A549 (cell line): ENCODE data around the gene GRIA1. TPM values are rescaled to one million over a fixed set of nuclear protein-coding genes. Genes with fewer than 3 reads are reported as not detected.

Experiments
- ATAC-seq, 2 experiments: fragments of 200-7000 bp in 1 of 2; fragments of >200 bp in 1 of 2; cut with Nextera tagmentation in 1 of 2; cut with Tn5 transposase in 1 of 2; 3 replicates each; pipeline versions ENCODE4 v1.8.0 to v1.9.1; 2018 to 2020; ENCODE audit warnings: mild to moderate bottlenecking in 1 of 2, moderate library complexity in 1 of 2
- CTCF ChIA-PET: fragments of 300-600 bp; sonication (Branson Sonifier 250); formaldehyde crosslinking; extraction: SDS; loops from one replicate; lab custom pipeline; 2021; ENCODE audit warnings: antibody characterized with exemption, inconsistent platforms; lab: Yijun Ruan, JAX
- POLR2A ChIA-PET: fragments of 350-600 bp; formaldehyde crosslinking; extraction: SDS; loops from one replicate; lab custom pipeline; 2021; ENCODE audit warnings: antibody characterized with exemption, inconsistent platforms; lab: Yijun Ruan, JAX
- DNase-seq, 2 experiments: peaks; one replicate each; pipeline versions ENCODE4 v3.0.0 to v3.0.0-alpha.2; 2011 to 2016; ENCODE audit warnings: low read depth in 1 of 2, low spot score in 1 of 2
- FAIRE-seq: peaks from 2 replicates; lab custom pipeline; 2011; peaks lifted over from hg19 to GRCh38; lab: Jason Lieb, UNC
- H3K27ac ChIP-seq, 2 experiments: fragments of >200 bp; sonication (Bioruptor Twin); formaldehyde crosslinking; 3 replicates each; pipeline ENCODE4 v1.5.1; 2016 to 2017
- H3K4me1 ChIP-seq: fragments of >200 bp; sonication (Bioruptor Twin); formaldehyde crosslinking; 3 replicates; pipeline ENCODE4 v1.6.1; 2016
- H3K4me2 ChIP-seq: fragments of >200 bp; sonication (Bioruptor Twin); formaldehyde crosslinking; 3 replicates; pipeline ENCODE4 v1.6.1; 2016
- H3K4me3 ChIP-seq: fragments of >200 bp; sonication (Bioruptor Twin); formaldehyde crosslinking; 3 replicates; pipeline ENCODE4 v1.5.1; 2016
- H3K9me3 ChIP-seq: fragments of >200 bp; sonication (Bioruptor Twin); formaldehyde crosslinking; 3 replicates; pipeline ENCODE4 v1.6.1; 2016
- BCL3 ChIP-seq: fragments of >200 bp; sonication (Bioruptor Twin); formaldehyde crosslinking; IDR thresholded peaks from 3 replicates; pipeline ENCODE4 v1.6.1; 2016
- CBX8 ChIP-seq: fragments of 200-600 bp; sonication (generic); IDR thresholded peaks from 2 replicates; pipeline ENCODE4 v1.6.1; 2016
- CHD2 ChIP-seq: fragments of 150-350 bp; IDR thresholded peaks from 2 replicates; pipeline ENCODE4 v1.6.1; 2014; ENCODE audit warnings: low read length; ENCODE audit not compliant: partially characterized antibody
- CHD4 ChIP-seq: fragments of 200-600 bp; sonication (generic); IDR thresholded peaks from 2 replicates; pipeline ENCODE4 v1.6.1; 2016; ENCODE audit warnings: antibody characterized with exemption, mild to moderate bottlenecking, borderline replicate concordance
- EHF ChIP-seq: fragments of 250-450 bp; sonication (Bioruptor Pico); IDR thresholded peaks from 2 replicates; pipeline ENCODE4 v1.5.0; 2020; ENCODE audit warnings: mild to moderate bottlenecking
- FOSL2 ChIP-seq, 2 experiments: fragments of 450-650 bp in 1 of 2; fragments of >200 bp in 1 of 2; sonication (Bioruptor Twin) in 1 of 2; formaldehyde crosslinking; IDR thresholded peaks; 2 replicates each; pipeline versions ENCODE4 v1.5.0 to v1.6.1; 2016 to 2020; ENCODE audit warnings: mild to moderate bottlenecking in 1 of 2, moderate library complexity in 1 of 2
- GATA3 ChIP-seq: IDR thresholded peaks from 2 replicates; pipeline ENCODE4 v1.6.1; 2012; ENCODE audit warnings: borderline replicate concordance
- HOXB5 ChIP-seq: fragments of 250-450 bp; sonication (Bioruptor Pico); IDR thresholded peaks from 2 replicates; pipeline ENCODE4 v1.5.0; 2020; ENCODE audit warnings: mild to moderate bottlenecking, moderate library complexity
- MAFK ChIP-seq: fragments of 450-650 bp; IDR thresholded peaks from 2 replicates; pipeline ENCODE4 v1.6.1; 2014; ENCODE audit not compliant: partially characterized antibody
- NFE2L2 ChIP-seq: fragments of 150-350 bp; conservative IDR thresholded peaks from 2 replicates; pipeline ENCODE4 v1.6.1; 2014; ENCODE audit warnings: low read length
- PHF8 ChIP-seq: fragments of 200-600 bp; sonication (generic); IDR thresholded peaks from 2 replicates; pipeline ENCODE4 v1.6.1; 2016; ENCODE audit warnings: low read depth, mild to moderate bottlenecking, antibody characterized with exemption, moderate library complexity, borderline replicate concordance
- RCOR1 ChIP-seq: fragments of 150-350 bp; IDR thresholded peaks from 2 replicates; pipeline ENCODE4 v1.6.1; 2014; ENCODE audit warnings: antibody characterized with exemption, low read length, low read depth
- REST ChIP-seq: fragments of 200-600 bp; sonication (generic); IDR thresholded peaks from 2 replicates; pipeline ENCODE4 v1.6.1; 2016; ENCODE audit warnings: antibody characterized with exemption, mild to moderate bottlenecking, moderate library complexity
- WGBS: methylation state at CpG from one replicate; pipeline ENCODE4 v1.1.6; 2017; ENCODE audit errors: missing lambda C conversion rate; 5-methylcytosine and 5-hydroxymethylcytosine counted together
- polyA plus RNA-seq, 4 experiments: library from polyadenylated mRNA; depleted of rRNA in 3 of 4; stranded (reverse); fragments of >200 nt; fragmentation: RNase III in 1 of 4; extraction: RNeasy Plus Mini Kit Qiagen cat#74134 plus additional on column Dnase treatment in 1 of 4; gene quantifications; 2 replicates in 3 of 4; 3 replicates in 1 of 4; pipeline ENCODE4 v1.2.3, GENCODE V29; 2011 to 2017
- TF ChIP-seq, protein P1 (sequence below): fragments of >200 bp; sonication (Bioruptor Twin); formaldehyde crosslinking; IDR thresholded peaks from 3 replicates; pipeline ENCODE4 v1.5.1; 2016
- TF ChIP-seq, protein P2 (sequence below): fragments of 150-350 bp; IDR thresholded peaks from 2 replicates; pipeline ENCODE4 v1.6.1; 2014; ENCODE audit warnings: low read depth, mild to moderate bottlenecking, low read length
- TF ChIP-seq, protein P3 (sequence below): fragments of 450-650 bp; IDR thresholded peaks from 2 replicates; pipeline ENCODE4 v1.6.1; 2014; ENCODE audit warnings: antibody characterized with exemption

Gene GRIA1
- polyA plus RNA-seq, 2 of the 4 experiments (the other 2 are of a cell fraction), result not detected

- ChIA-PET POLR2A (no interaction called here), CTCF (no interaction called here)
- H3K27ac ChIP-seq, result no peak overlapping the region
- no peak for TF ChIP-seq MAFK
- no peak for TF ChIP-seq RCOR1
- TF ChIP-seq REST, result no peak
- no peak for TF ChIP-seq CHD2
- TF ChIP-seq CHD4, result no peak
- TF ChIP-seq HOXB5, result no peak
- no peak for TF ChIP-seq GATA3
- TF ChIP-seq NFE2L2, result no peak
- TF ChIP-seq, protein P1, sequence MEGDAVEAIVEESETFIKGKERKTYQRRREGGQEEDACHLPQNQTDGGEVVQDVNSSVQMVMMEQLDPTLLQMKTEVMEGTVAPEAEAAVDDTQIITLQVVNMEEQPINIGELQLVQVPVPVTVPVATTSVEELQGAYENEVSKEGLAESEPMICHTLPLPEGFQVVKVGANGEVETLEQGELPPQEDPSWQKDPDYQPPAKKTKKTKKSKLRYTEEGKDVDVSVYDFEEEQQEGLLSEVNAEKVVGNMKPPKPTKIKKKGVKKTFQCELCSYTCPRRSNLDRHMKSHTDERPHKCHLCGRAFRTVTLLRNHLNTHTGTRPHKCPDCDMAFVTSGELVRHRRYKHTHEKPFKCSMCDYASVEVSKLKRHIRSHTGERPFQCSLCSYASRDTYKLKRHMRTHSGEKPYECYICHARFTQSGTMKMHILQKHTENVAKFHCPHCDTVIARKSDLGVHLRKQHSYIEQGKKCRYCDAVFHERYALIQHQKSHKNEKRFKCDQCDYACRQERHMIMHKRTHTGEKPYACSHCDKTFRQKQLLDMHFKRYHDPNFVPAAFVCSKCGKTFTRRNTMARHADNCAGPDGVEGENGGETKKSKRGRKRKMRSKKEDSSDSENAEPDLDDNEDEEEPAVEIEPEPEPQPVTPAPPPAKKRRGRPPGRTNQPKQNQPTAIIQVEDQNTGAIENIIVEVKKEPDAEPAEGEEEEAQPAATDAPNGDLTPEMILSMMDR, result no peak
- TF ChIP-seq, protein P2, sequence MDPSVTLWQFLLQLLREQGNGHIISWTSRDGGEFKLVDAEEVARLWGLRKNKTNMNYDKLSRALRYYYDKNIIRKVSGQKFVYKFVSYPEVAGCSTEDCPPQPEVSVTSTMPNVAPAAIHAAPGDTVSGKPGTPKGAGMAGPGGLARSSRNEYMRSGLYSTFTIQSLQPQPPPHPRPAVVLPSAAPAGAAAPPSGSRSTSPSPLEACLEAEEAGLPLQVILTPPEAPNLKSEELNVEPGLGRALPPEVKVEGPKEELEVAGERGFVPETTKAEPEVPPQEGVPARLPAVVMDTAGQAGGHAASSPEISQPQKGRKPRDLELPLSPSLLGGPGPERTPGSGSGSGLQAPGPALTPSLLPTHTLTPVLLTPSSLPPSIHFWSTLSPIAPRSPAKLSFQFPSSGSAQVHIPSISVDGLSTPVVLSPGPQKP, result no peak
- TF ChIP-seq CBX8, result no peak
- no peak for TF ChIP-seq FOSL2 (IDR thresholded peaks at IDR 0.05)
- TF ChIP-seq FOSL2 (CRISPR knock-in tag; IDR thresholded peaks at IDR 0.05), result no peak
- no peak for TF ChIP-seq EHF (CRISPR knock-in tag)
- TF ChIP-seq BCL3, result no peak
- no peak for TF ChIP-seq PHF8
- no peak overlapping the region for H3K4me3 ChIP-seq
- DNase-seq, result no peak
- no peak for FAIRE-seq
- no peak for ATAC-seq
- H3K9me3 ChIP-seq, result no peaks in the 10 kb centered on the region
- no peak overlapping the region for H3K4me2 ChIP-seq
- no peaks in the 10 kb centered on the region for H3K4me1 ChIP-seq
These were observed 22.9 kb upstream of the GRIA1 start for GRCh38 chr5:153467546-153467945.

DNA sequence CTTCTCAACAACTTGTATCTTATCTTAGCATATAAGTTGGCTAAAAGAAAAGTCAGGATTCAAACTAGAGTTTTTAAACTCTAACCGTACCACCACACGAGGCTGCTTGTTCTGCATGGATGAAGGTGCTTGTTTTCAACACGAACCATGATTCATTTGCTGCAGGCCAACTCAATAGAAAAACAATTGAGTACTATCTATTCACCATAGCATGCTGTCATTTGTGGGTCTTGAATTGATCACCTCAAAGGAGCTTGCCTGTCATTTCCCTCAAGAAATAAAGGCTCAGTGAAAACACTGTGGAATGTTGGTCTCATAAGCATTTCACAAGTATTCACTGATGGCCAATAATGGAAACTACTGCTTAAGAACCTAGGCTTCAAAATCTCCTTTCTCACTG is 21.0 kb upstream of the GRIA1 start:
- DNase-seq, result no peak
- no peak overlapping the region for H3K4me2 ChIP-seq
- ChIA-PET CTCF (no interaction called here), POLR2A (no interaction called here)
- ATAC-seq, result no peak
- no peaks in the 10 kb centered on the region for H3K9me3 ChIP-seq
- no peak overlapping the region for H3K4me3 ChIP-seq
- no peak for FAIRE-seq
- WGBS, result 21% methylated on average over 3 of the region's 3 CpGs
- no peaks in the 10 kb centered on the region for H3K4me1 ChIP-seq
- no peak overlapping the region for H3K27ac ChIP-seq
- TF ChIP-seq, protein P3, sequence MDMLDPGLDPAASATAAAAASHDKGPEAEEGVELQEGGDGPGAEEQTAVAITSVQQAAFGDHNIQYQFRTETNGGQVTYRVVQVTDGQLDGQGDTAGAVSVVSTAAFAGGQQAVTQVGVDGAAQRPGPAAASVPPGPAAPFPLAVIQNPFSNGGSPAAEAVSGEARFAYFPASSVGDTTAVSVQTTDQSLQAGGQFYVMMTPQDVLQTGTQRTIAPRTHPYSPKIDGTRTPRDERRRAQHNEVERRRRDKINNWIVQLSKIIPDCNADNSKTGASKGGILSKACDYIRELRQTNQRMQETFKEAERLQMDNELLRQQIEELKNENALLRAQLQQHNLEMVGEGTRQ, result no peak
